DMS 273 (cell line): ENCODE results near the gene SNRPD3.
"Not testable (repeated sequence)": the region's sequence is repeated elsewhere in the genome, so short reads cannot be mapped to it uniquely, and the experiment has no call there.

Experiments
- DNase-seq: peaks from one replicate; lab custom pipeline; 2025; ENCODE audit not compliant: unreplicated experiment; lab: John Stamatoyannopoulos, UW

Gene SNRPD3

DNA sequence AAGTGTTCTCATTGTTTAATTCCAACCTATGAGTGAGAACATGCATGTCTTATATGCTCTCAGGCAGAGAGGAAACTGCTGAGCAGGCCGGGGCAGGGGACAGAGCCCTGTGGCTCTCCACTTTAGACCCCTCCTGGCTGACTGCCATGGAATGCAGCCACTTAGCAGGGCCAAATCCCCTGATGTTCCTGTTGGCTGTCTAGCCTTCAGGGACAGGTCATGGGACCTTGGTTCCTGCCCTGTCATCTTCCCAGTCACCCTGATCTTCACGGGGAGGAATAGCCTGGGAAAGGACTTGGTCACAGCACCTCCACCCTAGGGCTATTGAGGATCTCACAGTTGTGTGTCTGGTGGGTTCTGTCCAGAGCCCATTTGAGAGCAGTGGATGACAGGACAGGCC lies 50.5 kb downstream of the SNRPD3 start:
- DNase-seq: not testable (repeated sequence)

DNA sequence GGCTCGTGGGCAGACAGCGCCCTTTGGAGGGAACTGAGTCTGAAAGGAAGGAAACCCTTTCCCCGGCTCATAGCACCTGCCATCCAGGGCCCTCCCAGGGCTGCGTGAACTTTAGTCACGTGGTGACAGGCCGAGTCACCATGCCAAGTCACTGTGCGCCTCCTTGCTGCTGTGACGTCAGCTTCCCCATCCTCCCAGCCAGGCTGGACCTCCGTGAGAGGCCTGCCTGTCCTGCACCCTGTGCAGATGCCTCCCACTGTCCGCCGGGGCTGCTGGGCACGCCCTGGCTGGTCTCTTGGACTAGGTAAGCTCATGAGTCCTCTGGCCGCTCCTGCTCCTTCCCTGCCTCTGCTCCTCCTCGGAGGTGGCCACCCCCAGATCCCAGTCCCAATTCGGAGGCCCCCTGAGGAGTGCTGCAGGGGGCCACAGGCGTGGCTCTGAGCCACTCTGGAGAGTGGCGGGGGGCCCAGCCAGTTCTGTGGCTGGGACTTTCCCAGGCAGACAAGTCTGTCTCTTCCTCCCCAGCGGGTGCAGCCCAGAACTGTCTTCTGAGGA lies 51.7 kb downstream of the SNRPD3 start:
- not testable (repeated sequence) for DNase-seq

DNA sequence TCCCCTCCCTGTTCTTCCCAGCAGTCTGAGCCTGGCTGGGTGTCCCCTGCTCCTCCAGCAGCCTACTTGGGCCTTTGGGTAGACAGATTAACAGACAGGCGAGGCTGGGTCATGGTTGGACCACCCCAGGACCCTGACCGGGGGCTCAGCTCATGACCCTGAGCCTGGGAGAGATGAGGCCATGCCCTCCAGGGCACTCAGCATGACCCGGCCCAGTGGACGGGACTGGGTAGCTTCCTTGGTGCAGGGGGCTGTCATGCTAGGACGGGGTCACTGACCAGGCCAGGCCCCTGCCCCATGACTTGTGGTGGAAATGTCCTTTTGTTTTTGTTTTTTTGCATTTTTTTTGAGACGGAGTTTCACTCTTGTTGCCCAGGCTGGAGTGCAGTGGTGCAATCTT lies 52.5 kb downstream of the SNRPD3 start:
- not testable (repeated sequence) for DNase-seq

DNA sequence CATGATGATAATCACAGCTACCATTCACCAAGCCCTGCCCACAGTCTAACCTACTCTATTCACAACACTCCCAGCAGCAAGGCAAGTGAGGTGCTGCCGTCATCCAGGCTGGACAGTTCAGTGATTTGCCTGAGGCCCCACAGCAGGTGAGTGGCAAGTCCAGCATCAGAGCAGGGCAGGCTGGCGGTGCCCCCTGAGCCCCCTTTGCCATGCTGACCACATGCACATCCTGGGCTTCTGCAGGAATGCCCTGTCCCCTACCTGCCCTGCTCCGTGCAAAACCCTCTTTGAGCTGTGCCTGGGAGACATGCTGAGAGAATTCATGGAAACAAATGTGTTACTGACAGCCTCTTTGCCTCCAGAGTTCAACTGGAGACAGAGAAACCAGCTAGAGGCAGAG lies 54.1 kb downstream of the SNRPD3 start:
- not testable (repeated sequence) for DNase-seq

DNA sequence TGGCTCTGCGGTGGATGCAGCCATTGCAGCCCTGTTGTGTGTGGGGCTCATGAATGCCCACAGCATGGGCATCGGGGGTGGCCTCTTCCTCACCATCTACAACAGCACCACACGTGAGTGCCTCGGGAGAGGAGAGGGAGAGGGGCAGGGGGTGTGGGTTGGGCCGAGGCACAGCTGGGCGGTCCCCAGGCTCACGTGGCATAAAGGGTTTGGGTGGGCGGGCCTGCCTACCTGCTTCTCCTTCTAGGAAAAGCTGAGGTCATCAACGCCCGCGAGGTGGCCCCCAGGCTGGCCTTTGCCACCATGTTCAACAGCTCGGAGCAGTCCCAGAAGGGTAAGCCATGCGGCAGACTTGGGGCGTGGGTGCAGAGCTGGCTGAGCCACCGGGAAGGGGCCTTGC lies 59.0 kb downstream of the SNRPD3 start:
- DNase-seq: not testable (repeated sequence)

DNA sequence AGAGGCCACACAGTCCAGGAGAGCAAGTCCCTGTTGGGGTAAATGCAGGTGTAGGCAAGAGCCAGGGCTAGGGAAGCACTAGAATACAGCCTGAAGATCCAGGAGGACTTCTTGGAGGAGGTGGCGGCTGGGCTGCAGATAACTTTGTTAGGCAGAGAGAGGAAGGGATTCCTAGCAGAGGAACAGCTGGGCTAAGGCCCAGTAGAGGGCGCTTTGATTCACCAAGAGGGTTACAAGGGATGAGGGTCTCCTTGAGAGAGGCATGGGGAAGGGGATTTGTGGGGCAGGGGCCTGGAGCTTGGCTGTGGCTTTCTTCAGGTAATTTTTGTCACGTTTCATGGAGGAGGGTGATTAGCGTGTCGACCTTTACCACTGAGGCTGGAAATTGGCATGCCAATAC lies 65.4 kb downstream of the SNRPD3 start:
- DNase-seq: not testable (repeated sequence)

DNA sequence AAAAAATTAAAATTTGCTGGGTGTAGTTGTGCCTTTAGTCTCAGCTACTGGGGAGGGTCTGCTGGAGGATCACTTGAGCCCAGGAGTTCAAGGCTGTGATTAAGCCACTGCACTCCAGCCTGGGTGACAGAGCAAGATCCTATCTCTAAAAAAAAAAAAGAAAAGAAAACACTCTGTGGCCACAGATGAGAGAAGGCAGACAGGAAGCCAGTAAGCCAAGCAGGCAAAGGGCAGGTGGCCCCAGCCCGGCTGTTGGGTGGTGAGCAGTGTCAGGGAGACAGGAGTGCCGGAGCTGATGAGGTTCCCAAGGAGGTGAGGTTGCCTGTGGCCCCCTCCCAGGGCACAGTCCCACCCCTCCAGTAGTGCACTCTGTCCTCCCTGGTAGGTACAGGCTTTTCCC lies 66.8 kb downstream of the SNRPD3 start:
- not testable (repeated sequence) for DNase-seq
